GM19193 (cell line): Measurements from ENCODE around the gene SF3B3.
A peak's percentile ranks its signal among the peaks of the same experiment; 100 is the strongest.

Experiments
- POLR2A ChIP-seq: IDR thresholded peaks from 4 replicates; pipeline ENCODE4 v1.6.1; 2011; ENCODE audit not compliant: insufficient read depth, insufficient read length; ENCODE audit errors: extremely low read depth

SF3B3 gene

DNA sequence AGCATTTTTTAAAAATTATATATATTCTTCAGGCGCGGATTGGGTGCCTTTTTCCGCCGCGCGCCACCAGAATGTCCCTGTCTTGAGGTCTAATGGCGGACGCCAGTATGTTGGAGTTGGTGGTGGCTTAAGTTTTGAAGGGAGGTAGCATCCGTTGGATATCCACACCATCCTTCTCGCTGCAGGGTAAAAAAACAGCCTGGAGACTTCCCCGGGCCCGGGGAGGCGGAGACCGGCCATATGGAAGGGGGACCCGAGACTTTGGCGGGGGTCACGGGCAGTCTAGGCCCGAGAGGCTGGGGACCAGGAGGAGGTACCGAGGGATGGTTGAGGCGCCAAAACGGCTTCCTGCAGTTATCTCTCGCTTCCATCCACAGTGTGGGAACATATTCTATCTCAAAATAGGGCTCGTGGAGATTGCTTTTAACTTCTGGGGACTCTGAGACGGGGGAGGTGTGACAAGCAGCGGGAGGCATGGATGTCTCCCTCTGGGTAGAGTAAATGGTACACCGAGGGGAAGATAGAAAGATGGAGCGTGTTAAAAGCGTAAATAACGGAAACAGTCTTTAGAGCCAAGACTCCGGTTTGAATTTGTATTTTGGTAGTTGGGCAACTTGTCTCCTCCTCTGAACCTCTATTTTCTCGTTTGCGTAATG, at the start of gene SF3B3:
Gene SF3B3 (plus strand): TSS at position 74 of the 656 bp plus-strand sequence. CDS start 2,841 bp downstream, outside the sequence.
- peak; percentile 88 for TF ChIP-seq POLR2A

- TF ChIP-seq POLR2A: no peak
Observed at GRCh38 chr16:70474320-70475053, 49.1 kb upstream of the SF3B3 start.

- TF ChIP-seq POLR2A: no peak
Observed at GRCh38 chr16:70475054-70475871, 48.4 kb upstream of the SF3B3 start.

DNA sequence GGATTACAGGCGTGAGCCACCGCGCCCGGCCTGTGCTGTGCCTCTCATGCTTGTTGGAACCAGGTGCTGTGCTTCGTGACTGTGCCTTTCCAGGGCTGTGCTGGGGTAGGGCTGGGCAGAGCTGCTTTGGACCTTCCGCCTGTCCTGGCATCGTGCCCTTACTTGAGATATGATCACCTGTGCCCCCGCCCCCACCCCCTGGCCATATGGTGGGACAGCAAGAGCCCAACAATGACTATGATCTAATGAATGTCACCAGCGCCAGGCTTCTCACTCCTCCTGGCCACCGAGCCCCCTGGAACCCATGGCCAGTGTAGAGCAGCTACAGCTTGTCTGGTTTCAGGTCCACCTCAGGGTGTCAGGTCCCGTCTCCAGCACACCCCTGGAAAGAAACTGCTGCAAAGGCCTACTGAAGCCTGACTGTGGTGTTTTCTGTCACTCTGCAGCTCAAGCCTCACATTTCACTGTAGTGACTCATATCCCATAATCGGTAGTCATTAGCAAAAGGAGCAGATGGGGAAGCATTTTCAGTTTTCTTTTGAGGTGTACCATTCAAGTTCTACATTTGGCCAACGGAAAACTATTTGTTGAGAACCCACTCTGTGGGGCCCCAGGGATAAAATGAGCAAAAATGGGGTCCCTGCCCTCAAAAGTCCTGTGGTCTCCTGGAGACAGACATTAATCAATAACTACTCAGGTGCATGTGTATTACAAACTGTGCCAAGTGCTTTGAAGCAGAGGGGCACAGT, 47.2 kb upstream of the SF3B3 start:
- TF ChIP-seq POLR2A: peak; percentile 42

- no peak for TF ChIP-seq POLR2A
Observed at GRCh38 chr16:70478169-70478568, 45.4 kb upstream of the SF3B3 start.

- TF ChIP-seq POLR2A: no peak
Observed at GRCh38 chr16:70478912-70479341, 44.7 kb upstream of the SF3B3 start.

DNA sequence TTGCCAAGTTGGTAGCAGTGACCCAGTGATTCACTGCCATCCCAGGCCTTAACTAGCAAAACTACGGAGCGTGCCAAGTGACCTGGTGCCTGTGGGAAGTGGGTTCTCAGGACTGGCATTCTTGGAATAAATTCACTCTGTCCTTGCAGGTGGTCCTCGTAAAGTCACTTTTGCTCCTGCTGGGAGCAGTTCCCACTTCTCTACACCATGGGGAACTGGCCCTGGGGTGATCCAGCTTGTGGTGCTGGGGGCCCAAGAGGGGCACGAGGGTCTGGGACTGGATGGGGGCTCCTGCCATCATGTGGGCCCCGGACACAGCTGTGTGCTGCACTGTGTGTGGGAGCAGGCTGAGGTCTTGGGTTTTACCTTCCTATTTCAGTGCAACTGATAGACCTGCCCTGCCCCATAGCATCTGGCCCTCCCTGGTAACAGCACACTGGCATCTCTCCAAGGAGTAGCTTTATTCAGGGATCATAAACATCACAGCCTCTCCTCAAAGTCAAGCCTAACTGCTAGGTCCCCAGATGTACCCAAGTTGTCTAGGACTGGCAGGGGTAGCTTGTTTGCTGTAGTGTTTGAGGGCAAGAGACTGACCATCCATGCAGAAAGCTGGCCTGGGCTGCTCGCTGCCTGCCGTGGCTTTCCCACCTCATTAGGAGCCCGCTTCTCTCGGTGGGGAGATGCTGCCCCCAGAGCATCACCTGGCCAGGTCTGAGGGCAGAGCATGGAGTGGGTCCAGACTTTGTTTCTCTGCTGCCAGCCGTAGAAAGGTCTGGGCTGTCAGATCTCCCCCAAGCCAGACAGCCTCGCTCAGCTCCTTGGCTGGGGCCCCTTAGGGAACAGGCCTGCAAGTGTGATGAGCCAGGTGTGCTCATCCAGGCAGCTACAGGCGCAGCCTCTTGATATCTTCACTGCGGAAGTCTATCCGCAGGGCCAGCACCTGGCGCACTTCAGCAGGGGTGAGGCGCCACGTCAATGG, 43.2 kb upstream of the SF3B3 start:
- no peak for TF ChIP-seq POLR2A

DNA sequence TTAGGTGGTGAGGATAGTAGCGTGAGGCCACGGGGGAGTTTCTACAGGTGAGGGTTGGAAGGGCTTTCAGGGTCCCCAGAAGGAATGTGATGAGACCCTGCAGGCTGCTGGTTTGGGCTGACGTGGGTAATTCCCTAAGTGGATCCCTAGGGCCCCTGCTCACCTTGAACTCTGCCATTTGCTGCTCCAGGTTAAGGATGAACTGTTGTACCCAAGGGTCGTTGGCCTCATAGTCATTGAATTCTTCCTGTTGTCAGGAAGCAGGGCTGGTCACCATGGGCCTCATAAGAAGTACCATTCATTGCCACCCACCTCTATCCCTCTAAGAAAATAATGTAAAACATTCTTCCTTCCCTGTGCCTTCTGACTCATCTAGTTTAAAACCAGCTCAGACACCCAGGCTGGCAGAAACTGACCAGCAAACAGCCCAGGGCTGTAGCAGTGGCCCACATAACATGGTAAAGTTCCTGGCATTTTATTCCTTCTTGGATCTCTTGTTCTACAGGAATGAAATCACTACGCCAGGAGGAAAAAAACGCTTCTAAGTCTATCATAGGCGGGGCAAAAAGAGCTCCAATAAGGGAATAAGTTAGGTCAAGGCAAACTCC, 41.6 kb upstream of the SF3B3 start:
- no peak for TF ChIP-seq POLR2A

- TF ChIP-seq POLR2A: no peak
Observed at GRCh38 chr16:70482624-70483023, 41.0 kb upstream of the SF3B3 start.

- TF ChIP-seq POLR2A: no peak
Observed at GRCh38 chr16:70483426-70483825, 40.2 kb upstream of the SF3B3 start.

- no peak for TF ChIP-seq POLR2A
Observed at GRCh38 chr16:70484867-70485266, 38.7 kb upstream of the SF3B3 start.

GRCh38 chr16:70490261-70490660, 33.4 kb upstream of the SF3B3 start:
- TF ChIP-seq POLR2A: no peak

- TF ChIP-seq POLR2A: no peak
Observed at GRCh38 chr16:70493802-70494201, 29.8 kb upstream of the SF3B3 start.
